Endodermal cell (in vitro differentiated cells): ENCODE results near the gene ME3. TPM values are rescaled to one million over a fixed set of nuclear protein-coding genes. Genes with fewer than 3 reads are reported as not detected.

Experiments
- DNase-seq: peaks from one replicate; pipeline ENCODE4 v3.0.0-alpha.2; 2017
- H3K27ac ChIP-seq: 2 replicates; pipeline ENCODE4 v1.5.1; 2013; ENCODE audit warnings: mild to moderate bottlenecking, low read depth, low read length, moderate library complexity
- H3K27me3 ChIP-seq: 2 replicates; pipeline ENCODE4 v1.6.1; 2013; ENCODE audit warnings: mild to moderate bottlenecking, low read length, moderate library complexity; ENCODE audit not compliant: insufficient read depth, control insufficient read depth, poor library complexity, severe bottlenecking
- H3K36me3 ChIP-seq: 2 replicates; pipeline ENCODE4 v1.7.0; 2013; ENCODE audit warnings: mild to moderate bottlenecking, low read length, moderate library complexity; ENCODE audit not compliant: control insufficient read depth, insufficient read depth
- H3K4me1 ChIP-seq: one replicate; pipeline ENCODE4 v1.7.0; 2013; ENCODE audit warnings: low read length; ENCODE audit not compliant: control insufficient read depth, insufficient read depth
- H3K4me3 ChIP-seq: 2 replicates; pipeline ENCODE4 v1.5.1; 2013; ENCODE audit warnings: mild to moderate bottlenecking, low read length, moderate library complexity
- H3K9ac ChIP-seq: 2 replicates; pipeline ENCODE4 v1.6.1; 2013; ENCODE audit warnings: mild to moderate bottlenecking, low read length, moderate library complexity; ENCODE audit not compliant: poor library complexity, severe bottlenecking; ENCODE audit errors: extremely low read depth
- H3K9me3 ChIP-seq: 2 replicates; pipeline ENCODE4 v1.6.1; 2013; ENCODE audit warnings: mild to moderate bottlenecking, low read length, moderate library complexity; ENCODE audit not compliant: control insufficient read depth
- H3K27ac Mint-ChIP-seq: 2 replicates; pipeline ENCODE4 v1.8.0; 2020; ENCODE audit warnings: mixed read lengths
- H3K27me3 Mint-ChIP-seq: 2 replicates; pipeline ENCODE4 v1.8.0; 2021; ENCODE audit warnings: mild to moderate bottlenecking, mixed read lengths; ENCODE audit not compliant: insufficient read depth
- H3K36me3 Mint-ChIP-seq: 2 replicates; pipeline ENCODE4 v1.8.0; 2020; ENCODE audit warnings: low read depth, mixed read lengths
- H3K4me1 Mint-ChIP-seq: 2 replicates; pipeline ENCODE4 v1.8.0; 2020; ENCODE audit warnings: mixed read lengths
- H3K4me3 Mint-ChIP-seq: 2 replicates; pipeline ENCODE4 v1.8.0; 2020; ENCODE audit warnings: mild to moderate bottlenecking, moderate library complexity, mixed read lengths
- H3K9me3 Mint-ChIP-seq: 2 replicates; pipeline ENCODE4 v1.8.0; 2020; ENCODE audit warnings: mild to moderate bottlenecking, mixed read lengths
- CTCF ChIP-seq: fragments of 200-600 bp; sonication (generic); conservative IDR thresholded peaks from 2 replicates; pipeline ENCODE4 v1.5.0; 2021; ENCODE audit warnings: antibody characterized with exemption, mild to moderate bottlenecking
- WGBS, 2 experiments: methylation state at CpG; one replicate each; pipeline versions ENCODE4 v1.1.5 to v1.1.7; 2013; ENCODE audit warnings: missing lambda C conversion rate in 2 of 2, mixed read lengths in 1 of 2; ENCODE audit not compliant: insufficient coverage in 1 of 2, insufficient read length in 1 of 2; 5-methylcytosine and 5-hydroxymethylcytosine counted together
- total RNA-seq, 2 donors: library from RNA; stranded (reverse); fragmentation: NEBNext Ultra II Directional in 1 of 2; extraction: Animal tissue kit (Norgen Biotek cat#: 25700) in 1 of 2; gene quantifications; 2 replicates in 1 of 2; 3 replicates in 1 of 2; pipeline ENCODE4 v1.2.1, GENCODE V29; 2021

Gene ME3
- total RNA-seq, 2 donors from 2014 or later: 1.2 to 1.3 TPM

- Mint-ChIP-seq H3K9me3 (no peaks in the 10 kb centered on the region), H3K27me3 (no peaks in the 10 kb centered on the region), H3K4me1 (peaks cover 4% of the 10 kb centered on the region), H3K27ac (no peak overlapping the region), H3K4me3 (no peak overlapping the region), H3K36me3 (peaks cover 23% of the 10 kb centered on the region)
- no peak for TF ChIP-seq CTCF
- Histone ChIP-seq H3K4me1 (peaks cover 8% of the 10 kb centered on the region), H3K36me3 (peaks cover 15% of the 10 kb centered on the region), H3K27me3 (no peaks in the 10 kb centered on the region), H3K9me3 (no peaks in the 10 kb centered on the region), H3K9ac (no peak overlapping the region), H3K4me3 (no peak overlapping the region), H3K27ac (no peak overlapping the region)
- no peak for DNase-seq
- 92 to 99% methylated on average over 2 to 4 of the region's 4 CpGs for WGBS, 2 experiments
These were observed 179.9 kb downstream of the ME3 start for GRCh38 chr11:86492370-86493010.

GRCh38 chr11:86491027-86491426, 181.4 kb downstream of the ME3 start:
- Histone ChIP-seq H3K4me3 (no peak overlapping the region), H3K9ac (no peak overlapping the region), H3K36me3 (peaks cover 21% of the 10 kb centered on the region), H3K27ac (no peak overlapping the region), H3K9me3 (no peaks in the 10 kb centered on the region), H3K27me3 (no peaks in the 10 kb centered on the region), H3K4me1 (peaks cover 8% of the 10 kb centered on the region)
- Mint-ChIP-seq H3K9me3 (no peaks in the 10 kb centered on the region), H3K4me1 (peaks cover 4% of the 10 kb centered on the region), H3K4me3 (no peak overlapping the region), H3K27ac (no peak overlapping the region), H3K36me3 (peaks cover 23% of the 10 kb centered on the region), H3K27me3 (no peaks in the 10 kb centered on the region)
- no peak for DNase-seq
- 98 to 100% methylated on average over 1 to 3 of the region's 4 CpGs for WGBS, 2 experiments
- no peak for TF ChIP-seq CTCF

- Mint-ChIP-seq H3K4me1 (peaks cover 4% of the 10 kb centered on the region), H3K27ac (no peak overlapping the region), H3K9me3 (no peaks in the 10 kb centered on the region), H3K36me3 (peaks cover 24% of the 10 kb centered on the region), H3K27me3 (no peaks in the 10 kb centered on the region), H3K4me3 (no peak overlapping the region)
- Histone ChIP-seq H3K27ac (no peak overlapping the region), H3K9ac (no peak overlapping the region), H3K9me3 (no peaks in the 10 kb centered on the region), H3K4me3 (no peak overlapping the region), H3K4me1 (peaks cover 8% of the 10 kb centered on the region), H3K36me3 (peaks cover 21% of the 10 kb centered on the region), H3K27me3 (no peaks in the 10 kb centered on the region)
- TF ChIP-seq CTCF: no peak
- DNase-seq: no peak
These were observed 181.8 kb downstream of the ME3 start for GRCh38 chr11:86490582-86490981.
